Cardiac muscle cell (in vitro differentiated cells and primary cell): ENCODE data around the gene RGSL1. TPM values are rescaled to one million over a fixed set of nuclear protein-coding genes. Genes with fewer than 3 reads are reported as not detected.

ENCODE experiments used
- DNase-seq, 2 donors: peaks; one replicate each; pipeline versions ENCODE4 v3.0.0 to v3.0.0-alpha.2; 2010 to 2017; ENCODE audit warnings: low read depth in 1 of 2, low spot score in 1 of 2
- H3K27ac ChIP-seq: fragments of 200-600 bp; sonication (generic); 2 replicates; pipeline ENCODE4 v1.5.1; 2016
- H3K27me3 ChIP-seq: fragments of 200-600 bp; sonication (generic); 2 replicates; pipeline ENCODE4 v1.6.0; 2016; ENCODE audit warnings: control low read depth
- H3K36me3 ChIP-seq: fragments of 200-600 bp; sonication (generic); 2 replicates; pipeline ENCODE4 v1.5.1; 2016; ENCODE audit warnings: control low read depth
- H3K4me1 ChIP-seq: fragments of 200-600 bp; sonication (generic); 2 replicates; pipeline ENCODE4 v1.8.1; 2017; ENCODE audit warnings: low read depth, mild to moderate bottlenecking, mixed run types
- H3K4me3 ChIP-seq: fragments of 200-600 bp; sonication (generic); 2 replicates; pipeline ENCODE4 v1.5.1; 2016; ENCODE audit warnings: mild to moderate bottlenecking
- H3K9me3 ChIP-seq: fragments of 200-600 bp; sonication (generic); 2 replicates; pipeline ENCODE4 v1.5.1; 2017; ENCODE audit warnings: low read depth, mild to moderate bottlenecking, control low read depth
- polyA plus RNA-seq: library from polyadenylated mRNA; unstranded; fragments of >200 nt; fragmentation: Nextera tagmentation; extraction: Ambion mirVana; gene quantifications from 2 replicates; pipeline ENCODE4 v1.2.1, GENCODE V29; 2016
- total RNA-seq: library from RNA; depleted of rRNA; stranded (reverse); fragments of >200 nt; gene quantifications from 2 replicates; pipeline ENCODE4 v1.2.3, GENCODE V29; 2016
- TF ChIP-seq, protein P1 (sequence below): IDR thresholded peaks from 2 replicates; pipeline ENCODE4 v1.5.1; 2012; ENCODE audit warnings: low read depth, mild to moderate bottlenecking, low read length

RGSL1 gene
- total and polyA plus RNA-seq, 2 experiments from 2014 or later = not detected

DNA sequence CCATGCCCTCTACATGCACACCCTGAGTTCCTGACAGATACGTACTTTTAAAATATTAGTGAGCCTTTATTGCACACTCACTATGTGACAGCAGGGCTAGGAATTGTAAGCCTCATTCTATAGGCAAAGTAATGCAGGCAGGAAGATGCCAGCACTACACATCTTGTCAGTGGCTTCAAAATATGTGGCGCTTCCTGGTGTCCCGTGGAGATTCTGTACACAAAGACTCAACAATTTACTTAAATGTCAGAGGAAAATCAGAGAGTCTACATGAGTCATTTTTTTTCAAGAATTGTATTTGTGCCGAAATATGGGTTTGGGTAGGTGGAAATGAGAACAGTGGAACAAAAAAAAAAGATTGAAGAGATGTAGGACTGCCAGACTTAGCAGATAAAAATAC, 111.5 kb downstream of the RGSL1 start:
- TF ChIP-seq, protein P1, sequence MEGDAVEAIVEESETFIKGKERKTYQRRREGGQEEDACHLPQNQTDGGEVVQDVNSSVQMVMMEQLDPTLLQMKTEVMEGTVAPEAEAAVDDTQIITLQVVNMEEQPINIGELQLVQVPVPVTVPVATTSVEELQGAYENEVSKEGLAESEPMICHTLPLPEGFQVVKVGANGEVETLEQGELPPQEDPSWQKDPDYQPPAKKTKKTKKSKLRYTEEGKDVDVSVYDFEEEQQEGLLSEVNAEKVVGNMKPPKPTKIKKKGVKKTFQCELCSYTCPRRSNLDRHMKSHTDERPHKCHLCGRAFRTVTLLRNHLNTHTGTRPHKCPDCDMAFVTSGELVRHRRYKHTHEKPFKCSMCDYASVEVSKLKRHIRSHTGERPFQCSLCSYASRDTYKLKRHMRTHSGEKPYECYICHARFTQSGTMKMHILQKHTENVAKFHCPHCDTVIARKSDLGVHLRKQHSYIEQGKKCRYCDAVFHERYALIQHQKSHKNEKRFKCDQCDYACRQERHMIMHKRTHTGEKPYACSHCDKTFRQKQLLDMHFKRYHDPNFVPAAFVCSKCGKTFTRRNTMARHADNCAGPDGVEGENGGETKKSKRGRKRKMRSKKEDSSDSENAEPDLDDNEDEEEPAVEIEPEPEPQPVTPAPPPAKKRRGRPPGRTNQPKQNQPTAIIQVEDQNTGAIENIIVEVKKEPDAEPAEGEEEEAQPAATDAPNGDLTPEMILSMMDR = no peak
- Histone ChIP-seq H3K27ac (no peak overlapping the region), H3K9me3 (no peaks in the 10 kb centered on the region), H3K4me3 (no peak overlapping the region), H3K4me1 (no peaks in the 10 kb centered on the region), H3K27me3 (no peaks in the 10 kb centered on the region), H3K36me3 (no peaks in the 10 kb centered on the region)
- DNase-seq = no peak

DNA sequence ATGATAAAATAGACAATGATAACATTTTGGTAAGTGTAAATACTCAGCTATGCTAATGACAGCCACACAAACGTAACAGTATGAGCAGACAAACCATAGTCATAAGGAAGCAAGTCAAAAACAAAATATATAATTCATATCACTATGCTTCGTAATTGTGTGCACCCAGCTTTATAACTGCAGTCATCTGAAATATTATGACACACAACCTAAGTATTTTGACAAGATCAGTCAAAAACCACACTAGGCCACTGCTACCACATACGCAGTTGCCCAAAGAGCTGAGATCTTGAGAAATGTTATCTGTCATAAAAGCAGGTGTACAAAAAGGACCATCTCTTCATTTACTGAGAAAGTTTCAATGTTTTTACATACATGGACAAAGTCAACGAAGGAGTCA, 113.1 kb downstream of the RGSL1 start:
- Histone ChIP-seq H3K27ac (no peak overlapping the region), H3K27me3 (no peaks in the 10 kb centered on the region), H3K4me3 (no peak overlapping the region), H3K36me3 (no peaks in the 10 kb centered on the region), H3K9me3 (no peaks in the 10 kb centered on the region), H3K4me1 (no peaks in the 10 kb centered on the region)
- TF ChIP-seq, protein P1 = no peak
- DNase-seq = peak in 1 of 2 donors; percentile 5

DNA sequence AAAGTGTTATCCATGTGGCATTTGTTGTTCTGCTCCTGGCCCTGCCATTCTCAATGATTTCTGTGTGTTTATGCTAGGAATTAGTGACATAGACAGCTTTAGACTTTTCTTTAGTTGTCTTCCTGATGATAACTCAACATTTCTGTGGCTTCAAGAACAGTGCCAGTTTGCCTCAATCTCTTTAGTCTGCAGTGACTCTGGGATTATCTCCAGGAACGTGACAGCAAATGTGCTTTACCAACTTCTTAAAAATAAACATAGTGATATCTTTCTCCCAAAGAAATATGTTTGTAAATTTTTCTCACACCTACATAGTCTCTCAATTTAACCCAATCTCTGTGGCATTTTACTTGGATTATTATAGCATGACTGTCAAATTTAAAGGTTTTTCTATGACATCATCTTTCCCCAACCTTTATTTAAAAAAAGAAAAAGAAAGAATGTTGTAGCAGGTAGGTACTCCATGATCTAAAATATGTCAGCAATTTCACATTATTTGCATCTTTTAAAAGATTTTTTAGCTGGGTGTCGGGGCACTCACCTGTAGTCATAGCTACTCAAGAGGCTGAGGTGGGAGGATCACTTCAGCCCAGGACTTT, 114.6 kb downstream of the RGSL1 start:
- Histone ChIP-seq H3K4me1 (no peaks in the 10 kb centered on the region), H3K36me3 (no peaks in the 10 kb centered on the region), H3K4me3 (no peak overlapping the region), H3K27me3 (no peaks in the 10 kb centered on the region), H3K27ac (no peak overlapping the region), H3K9me3 (no peaks in the 10 kb centered on the region)
- DNase-seq = no peak
- TF ChIP-seq, protein P1 = no peak

DNA sequence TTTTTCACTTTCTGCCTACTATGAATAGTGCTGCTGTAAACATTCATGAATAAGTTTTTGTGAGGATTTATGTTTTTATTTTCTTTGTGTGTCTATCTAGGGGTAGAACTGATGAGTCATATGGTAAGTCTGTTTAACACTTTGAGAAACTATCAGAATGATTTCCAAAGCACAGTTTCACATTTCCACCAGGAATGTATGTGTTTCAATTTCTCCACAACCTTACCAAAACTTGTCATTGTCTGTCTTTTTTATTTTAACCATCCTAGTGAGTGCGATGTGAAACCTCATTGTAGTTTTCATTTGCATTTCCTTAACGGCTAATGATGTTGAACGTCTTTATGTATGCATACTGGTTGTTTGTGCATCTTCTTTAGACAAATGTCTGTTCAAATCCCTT, 115.6 kb downstream of the RGSL1 start:
- Histone ChIP-seq H3K27ac (no peak overlapping the region), H3K4me1 (no peaks in the 10 kb centered on the region), H3K27me3 (no peaks in the 10 kb centered on the region), H3K4me3 (no peak overlapping the region), H3K9me3 (no peaks in the 10 kb centered on the region), H3K36me3 (no peaks in the 10 kb centered on the region)
- DNase-seq = peak in 1 of 2 donors; percentile 4
- TF ChIP-seq, protein P1 = no peak

DNA sequence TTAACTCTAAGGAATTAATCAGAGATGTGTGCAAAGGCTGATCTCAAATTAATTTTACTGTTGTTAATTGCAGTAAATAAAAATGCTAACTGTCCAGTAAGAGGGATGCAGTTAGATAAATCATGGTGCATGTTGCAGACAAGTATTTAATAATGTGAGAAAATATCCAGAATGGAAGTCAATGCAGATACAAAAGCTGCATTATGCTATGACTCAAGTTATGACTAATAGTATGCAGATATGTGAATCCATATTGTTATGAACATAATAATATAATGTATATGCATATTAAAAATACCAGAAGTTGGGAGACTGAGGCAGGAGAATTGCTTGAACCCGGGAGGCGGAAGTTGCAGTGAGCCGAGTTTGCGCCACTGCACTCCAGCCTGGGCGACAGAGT, 117.7 kb downstream of the RGSL1 start:
- no peak for DNase-seq
- Histone ChIP-seq H3K27ac (no peak overlapping the region), H3K9me3 (no peaks in the 10 kb centered on the region), H3K36me3 (no peaks in the 10 kb centered on the region), H3K4me3 (no peak overlapping the region), H3K4me1 (no peaks in the 10 kb centered on the region), H3K27me3 (no peaks in the 10 kb centered on the region)
- TF ChIP-seq, protein P1 = no peak
